WI38 (cell line): Measurements from ENCODE around the gene RHOBTB3.

Source experiments
- H3K4me3 ChIP-seq: 2 replicates; pipeline ENCODE4 v1.5.1; 2011; ENCODE audit warnings: low read depth, mild to moderate bottlenecking, control low read depth, low read length
- CTCF ChIP-seq: IDR thresholded peaks from 2 replicates; pipeline ENCODE4 v1.5.1; 2012; ENCODE audit warnings: low read depth, mild to moderate bottlenecking, control low read depth, low read length

Gene RHOBTB3

GRCh38 chr5:95746722-95747679, 15.9 kb downstream of the RHOBTB3 start:
- no peak for TF ChIP-seq CTCF
- no peak overlapping the region for H3K4me3 ChIP-seq

GRCh38 chr5:95748133-95748532, 17.0 kb downstream of the RHOBTB3 start:
- H3K4me3 ChIP-seq = no peak overlapping the region
- no peak for TF ChIP-seq CTCF

GRCh38 chr5:95754545-95754944, 23.4 kb downstream of the RHOBTB3 start:
- no peak for TF ChIP-seq CTCF
- no peak overlapping the region for H3K4me3 ChIP-seq

GRCh38 chr5:95759005-95759404, 27.9 kb downstream of the RHOBTB3 start:
- no peak overlapping the region for H3K4me3 ChIP-seq
- no peak for TF ChIP-seq CTCF

- no peak overlapping the region for H3K4me3 ChIP-seq
- no peak for TF ChIP-seq CTCF
Observed at GRCh38 chr5:95759634-95760033, 28.5 kb downstream of the RHOBTB3 start.

GRCh38 chr5:95760273-95761191, 29.4 kb downstream of the RHOBTB3 start:
- no peak for TF ChIP-seq CTCF
- peak overlapping the region; percentile 28 for H3K4me3 ChIP-seq
